ENCODE measurements around the gene SHTN1. TPM values are rescaled to one million over a fixed set of nuclear protein-coding genes. Genes with fewer than 3 reads are reported as not detected.

SHTN1 gene
- total and polyA plus RNA-seq, 8 donors: 7.4 to 49.1 (median 15.7) TPM

DNA sequence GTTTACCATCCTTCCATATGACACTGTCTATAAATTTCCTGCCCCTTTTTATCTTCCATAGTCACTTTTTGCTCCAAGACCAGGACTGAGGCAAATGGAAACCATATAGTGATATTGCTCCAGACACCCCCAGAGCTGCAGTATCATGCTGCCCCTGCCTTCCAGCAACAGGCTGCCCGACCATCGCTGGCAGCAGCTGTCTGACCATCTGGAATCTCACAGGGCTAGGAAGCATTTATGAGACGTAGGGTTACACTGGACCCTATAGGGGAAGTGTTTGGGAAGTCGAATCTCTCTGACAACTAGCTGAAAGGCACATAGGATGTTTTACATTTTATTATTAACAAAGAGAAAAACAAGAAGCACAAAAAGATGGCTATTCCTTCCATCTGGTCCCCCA, 136.3 kb downstream of the SHTN1 start:
- WGBS, 5 donors: 58 to 68% (median 63%) methylated on average over 4 of the region's 4 CpGs
- Histone ChIP-seq H3K9me3 (no peaks in the 10 kb centered on the region), H3K4me3 (no peak overlapping the region), H3K36me3 (no peaks in the 10 kb centered on the region), H3K4me1 (no peaks in the 10 kb centered on the region), H3K27ac (no peak overlapping the region), H3K27me3 (peaks cover 0 to 4% (median 0%) of the 10 kb centered on the region in 3 donors)
- TF ChIP-seq, protein P1, sequence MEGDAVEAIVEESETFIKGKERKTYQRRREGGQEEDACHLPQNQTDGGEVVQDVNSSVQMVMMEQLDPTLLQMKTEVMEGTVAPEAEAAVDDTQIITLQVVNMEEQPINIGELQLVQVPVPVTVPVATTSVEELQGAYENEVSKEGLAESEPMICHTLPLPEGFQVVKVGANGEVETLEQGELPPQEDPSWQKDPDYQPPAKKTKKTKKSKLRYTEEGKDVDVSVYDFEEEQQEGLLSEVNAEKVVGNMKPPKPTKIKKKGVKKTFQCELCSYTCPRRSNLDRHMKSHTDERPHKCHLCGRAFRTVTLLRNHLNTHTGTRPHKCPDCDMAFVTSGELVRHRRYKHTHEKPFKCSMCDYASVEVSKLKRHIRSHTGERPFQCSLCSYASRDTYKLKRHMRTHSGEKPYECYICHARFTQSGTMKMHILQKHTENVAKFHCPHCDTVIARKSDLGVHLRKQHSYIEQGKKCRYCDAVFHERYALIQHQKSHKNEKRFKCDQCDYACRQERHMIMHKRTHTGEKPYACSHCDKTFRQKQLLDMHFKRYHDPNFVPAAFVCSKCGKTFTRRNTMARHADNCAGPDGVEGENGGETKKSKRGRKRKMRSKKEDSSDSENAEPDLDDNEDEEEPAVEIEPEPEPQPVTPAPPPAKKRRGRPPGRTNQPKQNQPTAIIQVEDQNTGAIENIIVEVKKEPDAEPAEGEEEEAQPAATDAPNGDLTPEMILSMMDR (IDR thresholded peaks at IDR 0.05): no peak
- no peak for TF ChIP-seq POLR2A (IDR thresholded peaks at IDR 0.05)
- TF ChIP-seq POLR2AphosphoS5 (IDR thresholded peaks at IDR 0.05): no peak
- no peak for TF ChIP-seq EP300 (IDR thresholded peaks at IDR 0.05)
- intact Hi-C loops (cut with DNase I; ENCODE audit: low total_unique reads): no loop called here
- DNase-seq: no peak

DNA sequence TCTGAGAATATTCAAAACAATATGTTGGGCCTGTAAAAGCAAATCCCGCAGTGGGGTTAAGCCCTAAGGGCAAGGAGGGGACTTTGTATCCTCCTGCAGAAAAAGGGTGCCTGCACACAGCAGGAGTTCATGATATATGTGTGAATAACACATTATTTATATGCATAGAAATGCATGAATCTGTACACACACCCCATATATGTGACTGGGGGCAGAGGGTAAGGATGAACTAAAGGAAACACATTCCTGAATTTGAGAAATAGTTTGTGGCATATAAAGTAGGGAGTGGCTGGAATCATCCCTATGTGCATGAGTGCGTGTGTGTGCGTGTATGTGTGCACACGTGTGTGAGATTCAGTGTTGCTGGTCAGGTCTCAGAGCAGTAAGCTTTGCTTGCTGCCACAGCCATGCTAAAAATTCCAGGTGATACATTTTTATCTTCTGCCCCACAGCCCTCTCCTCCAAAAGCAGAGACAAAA, 136.8 kb downstream of the SHTN1 start:
- H3K4me1 ChIP-seq: no peaks in the 10 kb centered on the region
- H3K27ac ChIP-seq: no peak overlapping the region
- H3K36me3 ChIP-seq: no peaks in the 10 kb centered on the region
- H3K4me3 ChIP-seq: no peak overlapping the region
- DNase-seq: no peak
- H3K27me3 ChIP-seq: peaks cover 0 to 4% (median 0%) of the 10 kb centered on the region in 3 donors
- H3K9me3 ChIP-seq: no peaks in the 10 kb centered on the region
- 57 to 86% (median 68%) methylated on average over 4 of the region's 4 CpGs for WGBS, 5 donors
- TF ChIP-seq, protein P1 (IDR thresholded peaks at IDR 0.05): no peak
- TF ChIP-seq POLR2AphosphoS5 (IDR thresholded peaks at IDR 0.05) (no peak), POLR2A (IDR thresholded peaks at IDR 0.05) (no peak), EP300 (IDR thresholded peaks at IDR 0.05) (no peak)
- intact Hi-C loops (cut with DNase I; ENCODE audit: low total_unique reads): no loop called here

DNA sequence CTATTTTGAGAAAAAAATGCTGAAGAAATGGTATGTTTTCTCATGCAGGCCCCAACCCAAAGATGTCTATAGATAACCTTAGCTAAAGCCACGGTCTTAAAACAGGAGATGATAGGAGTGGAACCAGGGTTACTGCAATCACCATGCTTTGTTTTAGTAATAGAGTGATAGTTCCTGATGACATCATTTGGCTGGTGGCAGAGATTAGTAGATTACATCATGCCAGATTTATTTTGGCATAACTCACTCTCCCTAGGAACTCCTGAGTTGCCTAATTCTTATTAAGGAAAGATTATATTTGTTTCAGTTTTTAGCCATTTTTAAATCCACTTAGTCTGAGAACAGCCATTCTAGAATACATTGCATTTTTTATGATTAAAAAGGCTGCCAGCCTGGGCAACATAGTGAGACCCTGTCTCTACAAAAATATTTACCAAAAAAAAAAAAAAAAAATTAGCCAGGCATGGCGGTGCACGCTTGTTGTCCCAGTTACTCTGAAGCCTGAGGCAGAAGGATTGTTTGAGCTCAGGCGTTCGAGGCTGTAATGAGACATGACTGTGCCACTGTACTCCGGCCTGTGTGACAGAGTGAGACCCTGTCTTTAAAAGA, 137.9 kb downstream of the SHTN1 start:
- Histone ChIP-seq H3K27ac (no peak overlapping the region), H3K36me3 (no peaks in the 10 kb centered on the region), H3K4me3 (no peak overlapping the region), H3K4me1 (no peaks in the 10 kb centered on the region), H3K9me3 (no peaks in the 10 kb centered on the region), H3K27me3 (peaks cover 0 to 4% (median 0%) of the 10 kb centered on the region in 3 donors)
- WGBS, 5 donors: 82 to 88% (median 86%) methylated on average over 6 of the region's 6 CpGs
- no peak for DNase-seq
- intact Hi-C loops (cut with DNase I; ENCODE audit: low total_unique reads): no loop called here
- no peak for TF ChIP-seq POLR2AphosphoS5 (IDR thresholded peaks at IDR 0.05)
- TF ChIP-seq, protein P1 (IDR thresholded peaks at IDR 0.05): no peak

DNA sequence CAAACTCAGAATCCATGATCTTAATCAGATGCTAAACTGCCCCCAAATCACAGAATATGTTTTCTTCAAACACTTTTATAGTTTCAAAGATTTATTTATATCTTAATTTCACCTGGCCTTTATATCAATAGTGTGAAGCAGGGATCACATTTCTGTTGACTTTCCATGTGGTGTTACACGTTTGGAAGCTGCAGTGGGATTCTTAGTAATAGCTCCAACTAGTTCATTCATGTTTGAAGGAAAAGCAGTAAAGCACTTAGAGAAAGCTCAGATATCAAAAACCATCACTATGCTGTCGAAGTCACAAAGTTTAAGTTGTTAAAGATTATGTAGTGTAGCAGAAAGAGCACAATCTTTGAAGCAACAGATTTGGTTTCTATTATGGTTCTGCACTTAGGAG, 138.9 kb downstream of the SHTN1 start:
- no peak for TF ChIP-seq POLR2AphosphoS5 (IDR thresholded peaks at IDR 0.05)
- TF ChIP-seq, protein P1 (IDR thresholded peaks at IDR 0.05): no peak
- no peak for TF ChIP-seq POLR2A (IDR thresholded peaks at IDR 0.05)
- no peak for TF ChIP-seq EP300 (IDR thresholded peaks at IDR 0.05)
- Histone ChIP-seq H3K9me3 (no peaks in the 10 kb centered on the region), H3K27ac (no peak overlapping the region), H3K27me3 (peaks cover 0 to 4% (median 0%) of the 10 kb centered on the region in 3 donors), H3K36me3 (no peaks in the 10 kb centered on the region), H3K4me3 (no peak overlapping the region), H3K4me1 (no peaks in the 10 kb centered on the region)
- 44 to 71% (median 50%) methylated on average over 2 of the region's 2 CpGs for WGBS, 5 donors
- DNase-seq: no peak
- intact Hi-C loops (cut with DNase I; ENCODE audit: low total_unique reads): no loop called here

All from stomach (tissue), 9 donors.